ENCODE results near the gene NCK2.

NCK2 gene

DNA sequence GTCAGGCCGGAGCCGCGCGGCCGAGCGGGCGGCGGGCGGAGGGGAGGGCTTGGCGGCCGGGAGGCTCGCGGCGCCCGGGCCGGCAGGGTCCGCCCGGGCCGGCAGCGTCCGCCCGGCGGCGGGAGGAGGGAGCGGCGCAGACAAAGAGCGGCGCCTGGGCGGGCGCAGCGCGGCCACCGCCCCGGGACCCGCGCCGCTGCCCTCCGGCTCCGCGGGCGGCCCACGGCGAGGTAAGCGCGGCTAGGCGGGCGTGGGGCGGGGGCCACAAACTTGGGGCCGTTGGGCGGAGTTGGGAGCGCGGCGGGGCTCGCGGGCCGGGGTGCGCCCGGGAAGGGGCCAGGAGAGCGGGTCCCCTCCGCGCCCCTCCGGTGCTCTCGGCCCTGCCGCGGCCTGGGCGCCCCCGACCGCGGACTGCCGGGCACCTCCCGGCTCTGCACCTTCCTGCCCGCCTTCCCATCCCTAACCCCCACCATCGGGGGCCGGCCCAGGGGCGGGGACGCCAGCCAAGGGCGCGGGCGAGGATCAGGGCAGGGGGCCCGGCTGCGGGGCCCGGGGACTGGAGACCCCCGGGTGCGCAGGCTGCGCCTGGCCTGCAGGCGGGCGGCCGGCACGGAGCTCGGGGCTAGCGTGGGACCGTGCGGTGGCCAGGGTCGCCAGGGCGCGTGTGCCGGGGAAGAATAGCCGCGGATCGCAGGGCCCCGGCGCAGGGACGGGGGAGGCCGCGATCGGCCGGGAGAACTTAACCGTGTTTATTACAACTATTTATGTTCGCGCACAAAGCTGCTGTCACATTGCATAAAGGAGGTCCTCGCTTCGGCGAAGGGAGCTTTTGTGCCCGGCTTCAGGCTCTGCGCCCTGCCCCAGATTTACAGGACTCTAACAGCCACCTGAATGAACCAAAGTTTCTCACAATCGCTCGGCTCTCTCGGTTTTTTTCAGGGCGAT is at the start of gene NCK2:
Gene NCK2, plus strand, starts transcription at position 4 of the 945 bp plus-strand sequence. CDS start 110,152 bp downstream, outside the sequence.
- DNase-seq (ENCODE audit: low spot score): peak; percentile 64

- DNase-seq (ENCODE audit: low spot score): no peak
Measured at GRCh38 chr2:105697781-105698449, 46.8 kb upstream of the NCK2 start.

DNA sequence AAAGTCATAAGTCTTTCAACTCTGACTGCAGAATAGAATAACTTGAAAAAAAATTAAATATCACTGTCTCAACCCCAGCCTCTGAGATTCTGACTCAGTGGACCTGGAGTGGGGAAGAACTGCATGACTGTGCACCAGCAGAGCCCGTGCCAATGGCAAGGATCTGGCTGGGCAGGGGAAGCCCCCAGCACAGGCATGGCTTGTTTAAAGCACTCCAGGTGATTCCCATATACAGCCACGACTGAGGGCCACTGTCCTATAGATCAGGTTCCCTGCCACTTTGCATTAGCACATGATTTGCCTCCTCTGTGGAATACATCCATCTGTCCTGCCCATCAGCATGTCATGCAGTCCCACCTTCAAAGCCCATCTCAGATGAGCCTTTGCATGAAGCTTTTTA is 45.9 kb upstream of the NCK2 start:
- DNase-seq (ENCODE audit: low spot score): no peak

DNA sequence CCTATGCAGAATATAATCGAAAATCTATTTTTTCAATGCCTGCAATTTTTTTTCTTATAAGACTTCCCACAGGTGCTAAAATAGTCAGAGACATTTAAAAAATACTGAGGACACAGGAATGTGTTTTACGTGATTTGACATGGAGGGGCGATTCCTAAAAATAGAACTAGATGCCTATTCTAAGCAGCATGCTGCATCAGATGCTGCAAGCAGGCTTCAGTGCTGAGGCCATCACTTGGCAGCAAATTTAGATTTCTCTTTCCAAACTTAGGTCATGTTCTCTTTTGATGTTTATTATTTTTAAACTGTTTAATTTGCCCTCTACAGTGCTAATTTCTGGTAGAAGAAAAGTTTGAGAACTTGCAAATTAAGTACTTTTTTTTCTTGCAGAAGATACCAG is 43.7 kb upstream of the NCK2 start:
- no peak for DNase-seq (ENCODE audit: low spot score)

- DNase-seq (ENCODE audit: low spot score): no peak
Measured at GRCh38 chr2:105708697-105709096, 36.0 kb upstream of the NCK2 start.

- DNase-seq (ENCODE audit: low spot score): no peak
Measured at GRCh38 chr2:105711394-105711793, 33.3 kb upstream of the NCK2 start.

DNA sequence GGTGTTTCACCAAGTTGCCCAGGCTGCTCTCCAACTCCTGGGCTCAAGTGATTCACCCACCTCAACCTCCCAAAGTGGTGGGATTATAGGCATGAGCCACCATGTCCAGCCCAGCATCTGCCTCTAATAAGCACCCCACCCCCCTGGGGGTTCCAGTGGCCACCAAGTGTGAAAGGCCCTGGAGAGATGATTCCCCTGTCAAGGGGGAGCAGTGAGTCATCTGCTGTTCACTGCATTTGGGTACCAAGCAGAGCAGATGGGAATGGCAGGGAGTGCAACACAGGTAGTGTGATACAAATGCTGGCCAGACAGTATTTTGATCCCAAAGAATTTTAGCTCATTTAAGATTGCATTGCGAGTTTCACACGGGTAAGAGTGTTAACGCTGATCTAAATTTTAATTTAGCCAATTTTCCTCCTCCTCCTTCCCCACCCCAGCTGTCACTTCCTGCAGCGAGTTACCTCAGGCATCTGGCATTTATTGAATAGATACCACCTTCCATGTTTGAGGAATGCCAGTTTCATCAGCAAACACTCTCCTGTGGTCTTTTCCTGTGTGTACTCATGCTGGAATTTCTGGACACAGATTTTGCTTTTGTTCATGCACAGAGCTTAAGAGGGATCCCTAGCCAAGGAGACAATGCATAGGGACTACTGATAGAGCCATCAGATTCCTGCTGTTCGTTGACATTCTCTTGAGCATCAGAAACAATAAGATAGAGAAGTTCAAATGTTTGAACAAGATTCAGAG is 32.4 kb upstream of the NCK2 start:
- no peak for DNase-seq (ENCODE audit: low spot score)

DNA sequence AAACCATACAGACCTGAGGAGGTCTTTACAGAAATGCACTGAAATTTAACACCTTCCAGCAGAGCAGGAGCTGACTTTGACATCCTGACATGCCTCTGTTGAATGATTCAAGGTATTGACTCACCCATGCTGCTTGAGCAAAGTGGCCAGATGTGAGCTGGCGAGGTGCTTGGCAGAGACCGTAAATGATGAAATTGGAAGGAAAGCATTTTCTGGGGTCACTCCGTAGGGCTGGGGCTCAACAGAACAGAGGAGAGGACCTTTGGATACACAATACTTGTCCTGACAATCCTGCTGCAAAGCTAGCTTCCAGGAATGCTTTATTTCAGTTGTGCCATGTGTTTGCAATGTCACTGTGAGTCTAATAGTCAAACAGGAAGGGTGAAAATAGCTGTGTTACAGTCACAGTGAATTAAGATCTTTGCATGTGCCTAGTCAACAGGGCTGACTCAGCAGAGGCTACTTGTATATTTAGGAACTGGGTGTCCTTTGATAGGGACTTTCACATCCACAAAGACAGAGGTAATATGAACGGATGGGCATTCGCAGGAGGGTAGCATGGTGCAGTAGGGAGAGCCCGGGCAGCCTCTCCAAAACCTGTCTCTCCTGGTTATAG is 31.6 kb upstream of the NCK2 start:
- DNase-seq (ENCODE audit: low spot score): no peak

- DNase-seq (ENCODE audit: low spot score): no peak
Measured at GRCh38 chr2:105714141-105714540, 30.6 kb upstream of the NCK2 start.

DNA sequence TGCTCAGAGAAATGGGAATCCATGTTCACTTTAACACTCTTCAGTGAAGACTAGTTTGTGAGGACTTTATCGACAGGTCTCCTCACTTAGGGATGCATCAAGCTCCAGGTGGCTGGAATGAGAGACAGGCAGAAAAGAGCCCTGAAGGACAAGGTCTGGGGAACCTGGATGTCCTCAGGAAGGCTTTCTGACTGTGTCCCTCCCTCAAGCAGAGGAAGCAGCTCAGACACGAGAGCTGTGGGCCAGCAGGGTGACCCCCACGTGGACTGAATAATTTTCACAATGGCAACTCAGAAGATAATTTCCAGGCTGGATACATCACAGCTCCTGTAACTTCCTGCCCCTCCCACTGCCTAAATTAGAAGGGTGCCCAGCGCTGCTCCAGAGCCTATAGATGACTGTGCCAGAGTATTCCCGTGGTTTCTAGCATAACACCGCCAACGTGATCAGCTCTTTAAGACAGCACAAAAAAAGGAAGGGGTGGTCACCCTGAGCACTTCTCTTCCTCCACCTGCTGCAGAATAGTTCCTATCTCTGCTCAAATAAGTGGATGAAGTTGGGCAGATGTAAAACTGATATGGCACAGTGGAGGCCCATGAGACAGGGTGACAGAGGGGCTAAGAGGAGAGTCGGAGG is 25.7 kb upstream of the NCK2 start:
- no peak for DNase-seq (ENCODE audit: low spot score)

- no peak for DNase-seq (ENCODE audit: low spot score)
Measured at GRCh38 chr2:105721991-105722511, 22.7 kb upstream of the NCK2 start.

- no peak for DNase-seq (ENCODE audit: low spot score)
Measured at GRCh38 chr2:105722726-105723297, 21.9 kb upstream of the NCK2 start.

GRCh38 chr2:105723431-105723830 is 21.3 kb upstream of the NCK2 start:
- no peak for DNase-seq (ENCODE audit: low spot score)

DNA sequence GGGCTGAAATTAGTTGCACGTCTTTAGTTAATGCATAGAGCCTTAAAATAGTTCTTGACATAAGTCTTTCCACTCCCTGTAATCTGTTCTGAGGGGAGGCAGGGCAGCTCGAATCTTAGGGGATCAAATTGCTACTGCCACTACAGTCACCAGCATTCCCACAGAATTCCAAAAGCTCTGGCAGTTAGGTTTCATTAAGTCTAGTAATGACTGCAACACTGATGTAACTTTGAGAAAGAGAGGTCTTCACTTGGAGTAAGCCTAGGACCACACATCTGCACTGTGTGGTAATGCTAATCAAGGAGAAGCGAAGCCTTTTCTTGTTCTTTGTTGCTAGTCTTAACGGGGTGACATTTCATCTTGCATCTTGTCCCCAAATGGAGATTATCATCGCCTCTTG is 19.3 kb upstream of the NCK2 start:
- DNase-seq (ENCODE audit: low spot score): no peak

DNA sequence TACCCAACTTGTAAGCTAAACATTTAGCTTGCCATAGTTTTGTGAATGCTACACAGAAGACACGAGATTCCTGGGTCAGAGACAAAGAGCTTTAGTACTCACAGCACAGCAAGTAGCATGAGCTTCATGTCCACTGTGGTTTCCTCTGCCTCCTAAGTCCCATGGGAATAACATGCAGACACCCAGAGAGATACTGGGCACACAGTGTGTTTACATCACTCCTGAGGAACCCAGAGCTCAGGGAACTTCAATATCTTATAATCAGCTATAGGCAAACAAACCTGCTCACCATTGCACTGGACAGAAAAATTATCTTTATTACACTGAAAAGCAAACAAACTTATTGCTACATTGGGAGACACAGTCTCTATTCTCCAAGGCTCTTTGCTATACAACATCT is 14.5 kb upstream of the NCK2 start:
- no peak for DNase-seq (ENCODE audit: low spot score)

- DNase-seq (ENCODE audit: low spot score): no peak
Measured at GRCh38 chr2:105731511-105731910, 13.2 kb upstream of the NCK2 start.

- DNase-seq (ENCODE audit: low spot score): no peak
Measured at GRCh38 chr2:105732101-105732500, 12.6 kb upstream of the NCK2 start.

DNA sequence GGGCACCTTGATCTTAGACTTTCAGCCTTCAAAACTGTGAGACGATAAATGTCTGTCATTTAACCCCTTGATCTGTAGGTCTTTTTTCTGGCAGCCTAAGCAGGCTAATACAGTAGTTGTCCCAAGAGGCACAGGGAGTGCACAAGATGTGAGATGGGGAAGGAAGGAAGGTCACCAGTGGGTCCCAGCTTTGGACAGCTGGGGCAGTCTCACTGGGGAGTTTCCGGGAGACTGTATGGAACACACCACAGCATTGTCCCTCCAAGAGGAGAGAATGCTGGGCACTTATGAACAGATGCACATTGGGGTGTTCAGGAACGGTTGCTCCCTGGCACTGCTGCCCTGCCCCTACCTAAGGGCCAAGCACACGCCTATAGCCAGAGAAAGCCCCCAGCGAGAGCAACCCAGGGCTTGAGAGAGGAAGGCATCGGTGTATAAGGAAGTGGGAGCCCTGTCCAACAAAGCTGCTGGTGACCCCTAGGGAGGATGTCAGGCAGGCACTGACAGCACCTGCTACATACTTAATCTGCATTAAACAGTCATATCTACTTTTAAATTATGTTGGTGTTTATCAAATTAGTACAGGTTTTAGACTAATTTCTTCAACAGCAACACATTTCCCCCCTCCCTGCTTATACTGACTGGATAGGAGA is 11.6 kb upstream of the NCK2 start:
- peak; percentile 30 for DNase-seq (ENCODE audit: low spot score)

DNA sequence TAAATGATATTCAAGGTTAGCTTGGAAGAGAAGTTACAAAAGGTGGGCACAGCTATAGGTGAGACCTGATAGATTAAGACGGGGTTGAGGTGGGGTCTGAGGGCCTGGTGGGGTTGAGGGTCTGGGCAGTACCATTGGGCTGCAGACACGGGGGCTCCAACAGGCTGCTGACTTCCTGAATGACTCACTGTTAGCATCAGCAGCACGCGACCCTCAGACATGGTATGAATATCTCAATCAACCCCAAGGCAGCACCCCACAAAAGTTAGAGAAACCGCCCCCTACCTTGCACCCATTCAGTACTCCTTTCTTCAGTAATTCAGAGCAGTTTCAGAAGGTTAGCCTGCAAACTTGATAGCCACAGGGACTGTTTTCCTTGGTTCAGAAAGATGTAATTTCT is 10.8 kb upstream of the NCK2 start:
- DNase-seq (ENCODE audit: low spot score): no peak

DNA sequence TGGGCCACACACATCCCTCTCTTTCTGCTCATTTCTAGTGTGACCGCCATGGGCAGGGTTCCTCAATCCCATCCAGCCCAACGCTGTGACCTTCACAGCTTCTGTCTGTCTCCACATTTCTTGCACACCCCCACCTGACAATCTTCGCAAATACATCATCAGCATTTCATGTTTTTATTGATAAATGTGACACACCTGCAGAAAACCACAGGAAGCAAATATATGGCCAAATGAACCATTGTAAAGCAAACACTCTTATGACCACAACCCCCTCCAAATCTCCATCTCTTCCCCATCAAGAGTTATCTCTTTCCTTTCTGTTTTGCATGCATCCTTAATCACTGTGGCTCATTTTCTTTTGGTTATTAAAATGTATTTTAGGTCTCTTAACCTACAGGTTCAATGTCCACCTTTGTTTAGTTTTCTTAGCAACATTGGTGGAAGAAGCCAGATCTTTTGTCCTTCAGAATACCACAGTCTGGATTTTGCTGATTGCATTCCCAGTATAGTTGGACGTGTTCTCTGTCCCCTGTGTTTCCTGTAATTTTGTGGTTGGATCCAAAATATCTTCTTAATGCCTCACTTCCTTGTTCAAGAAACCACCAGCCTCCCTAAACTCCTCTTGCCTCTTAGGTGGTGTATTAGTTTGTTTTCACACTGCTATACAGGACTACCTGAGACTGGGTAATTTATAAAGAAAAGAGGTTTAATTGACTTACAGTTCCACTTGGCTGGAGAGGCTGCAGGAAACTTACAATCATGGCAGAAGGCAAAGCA is 9.8 kb upstream of the NCK2 start:
- no peak for DNase-seq (ENCODE audit: low spot score)

Measured in iPS-NIHi11 (cell line).